ENCODE measurements around the gene MNAT1. TPM values are rescaled to one million over a fixed set of nuclear protein-coding genes. Genes with fewer than 3 reads are reported as not detected.

Gene MNAT1
- total RNA-seq, 2 experiments from 2014 or later, result 41.6 to 44.1 TPM

GRCh38 chr14:60989599-60989998 is 255.0 kb downstream of the MNAT1 start:
- Mint-ChIP-seq H3K27ac (no peak overlapping the region), H3K4me1 (ENCODE audit: low read depth) (no peaks in the 10 kb centered on the region), H3K36me3 (ENCODE audit: low read depth) (peaks cover 11% of the 10 kb centered on the region), H3K27me3 (no peaks in the 10 kb centered on the region), H3K9me3 (no peaks in the 10 kb centered on the region), H3K4me3 (no peak overlapping the region)
- no peak for ATAC-seq
- DNase-seq, result no peak
- CTCF ChIA-PET, result no interaction called here
- intact Hi-C loops (cut with micrococcal nuclease), result no loop called here
- TF ChIP-seq CTCF (IDR thresholded peaks at IDR 0.05), result no peak
- POLR2A ChIA-PET, result no interaction called here

- no peaks in the 10 kb centered on the region for H3K4me1 Mint-ChIP-seq (ENCODE audit: low read depth)
- no peak overlapping the region for H3K27ac Mint-ChIP-seq
Observed at GRCh38 chr14:60998617-60999016, 264.1 kb downstream of the MNAT1 start.

GRCh38 chr14:60999536-60999935 is 265.0 kb downstream of the MNAT1 start:
- Mint-ChIP-seq H3K27ac (no peak overlapping the region), H3K4me1 (ENCODE audit: low read depth) (no peaks in the 10 kb centered on the region), H3K4me3 (no peak overlapping the region), H3K36me3 (ENCODE audit: low read depth) (peaks cover 10% of the 10 kb centered on the region), H3K9me3 (peaks cover 2% of the 10 kb centered on the region), H3K27me3 (no peaks in the 10 kb centered on the region)
- ATAC-seq (no peak), DNase-seq (no peak)
- TF ChIP-seq CTCF (IDR thresholded peaks at IDR 0.05), result no peak
- POLR2A ChIA-PET, result no interaction called here
- intact Hi-C loops (cut with micrococcal nuclease), result no loop called here
- CTCF ChIA-PET, result no interaction called here

More at GRCh38 chr14:60998617-60999016, 264.1 kb downstream of the MNAT1 start:
- ATAC-seq (no peak), DNase-seq (no peak)
- Mint-ChIP-seq H3K9me3 (no peaks in the 10 kb centered on the region), H3K4me3 (no peak overlapping the region), H3K36me3 (ENCODE audit: low read depth) (peaks cover 9% of the 10 kb centered on the region), H3K27me3 (no peaks in the 10 kb centered on the region)
- intact Hi-C loops (cut with micrococcal nuclease), result no loop called here
- ChIA-PET CTCF (no interaction called here), POLR2A (no interaction called here)
- TF ChIP-seq CTCF (IDR thresholded peaks at IDR 0.05), result no peak

- TF ChIP-seq CTCF (IDR thresholded peaks at IDR 0.05), result no peak
- ATAC-seq (no peak), DNase-seq (no peak)
- ChIA-PET POLR2A (no interaction called here), CTCF (no interaction called here)
- no peaks in the 10 kb centered on the region for H3K4me1 Mint-ChIP-seq (ENCODE audit: low read depth)
- H3K4me3 Mint-ChIP-seq, result no peak overlapping the region
- peaks cover 4% of the 10 kb centered on the region for H3K36me3 Mint-ChIP-seq (ENCODE audit: low read depth)
- H3K27ac Mint-ChIP-seq, result no peak overlapping the region
- intact Hi-C loops (cut with micrococcal nuclease), result no loop called here
- peaks cover 2% of the 10 kb centered on the region for H3K9me3 Mint-ChIP-seq
- no peaks in the 10 kb centered on the region for H3K27me3 Mint-ChIP-seq
Observed at GRCh38 chr14:61003571-61003970, 269.0 kb downstream of the MNAT1 start.

DNA sequence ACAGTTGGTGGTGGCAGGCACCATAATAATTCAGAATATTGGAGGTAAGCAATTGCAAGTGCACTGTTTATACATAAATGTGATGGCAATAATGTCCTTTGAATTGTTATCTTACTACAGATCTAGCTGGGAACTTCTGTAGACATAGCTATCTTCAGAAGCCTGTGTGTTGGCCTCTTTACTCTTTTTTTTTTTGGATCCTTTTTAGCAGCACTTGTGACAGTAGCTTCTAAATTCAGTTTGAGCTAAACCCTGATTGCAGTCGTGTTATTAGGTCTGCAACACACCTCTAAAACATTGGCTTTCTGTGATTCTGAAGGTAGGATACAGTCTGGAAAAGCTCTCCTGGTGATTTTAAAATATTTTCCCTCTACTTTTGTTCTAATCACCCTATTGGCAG is 285.0 kb downstream of the MNAT1 start:
- intact Hi-C loops (cut with micrococcal nuclease), result no loop called here
- no peak for TF ChIP-seq CTCF (IDR thresholded peaks at IDR 0.05)
- ATAC-seq (no peak), DNase-seq (no peak)
- ChIA-PET POLR2A (no interaction called here), CTCF (interaction anchor here (1.3 to 1.9 kb wide), 2 partner anchors 287 to 395 kb away, joined by 3 to 10 read pairs; no protein-coding TSS in a partner anchor)
- Mint-ChIP-seq H3K27me3 (no peaks in the 10 kb centered on the region), H3K27ac (no peak overlapping the region), H3K4me3 (no peak overlapping the region), H3K4me1 (ENCODE audit: low read depth) (no peaks in the 10 kb centered on the region), H3K36me3 (ENCODE audit: low read depth) (no peaks in the 10 kb centered on the region), H3K9me3 (no peaks in the 10 kb centered on the region)

Other genes with a start within 250 kb of the MNAT1 start
- gene C14orf39, start 248.7 kb upstream of the MNAT1 start, total RNA-seq, result not detected
- gene SIX6, start 225.6 kb upstream of the MNAT1 start, total RNA-seq, result not detected
- gene SIX1, start 85.3 kb upstream of the MNAT1 start, total RNA-seq, result not detected
- not detected for gene SIX4, start 10.4 kb upstream of the MNAT1 start, total RNA-seq
- 10 to 100 TPM; 16.0 to 16.4 TPM for gene TRMT5, start 246.3 kb downstream of the MNAT1 start, total RNA-seq
- 1 to 10 TPM; 2.9 to 3.9 TPM for gene SLC38A6, start 246.5 kb downstream of the MNAT1 start, total RNA-seq

All from activated CD8-positive, alpha-beta T cell treated with anti-CD3 and anti-CD28 coated beads for 36 hours (primary cell).